ES-I3 (cell line): ENCODE results near the gene B4GALNT3.
A peak's percentile ranks its signal among the peaks of the same experiment; 100 is the strongest.

ENCODE experiments used
- H3K36me3 ChIP-seq: 2 replicates; pipeline ENCODE4 v1.6.1; 2013; ENCODE audit warnings: mild to moderate bottlenecking, low read length, control low read depth, moderate library complexity; ENCODE audit not compliant: insufficient read depth
- H3K4me1 ChIP-seq: 2 replicates; pipeline ENCODE4 v1.6.1; 2013; ENCODE audit warnings: mild to moderate bottlenecking, control low read depth, low read length; ENCODE audit not compliant: insufficient read depth
- H3K9ac ChIP-seq: 2 replicates; pipeline ENCODE4 v1.6.1; 2013; ENCODE audit warnings: low read depth, mild to moderate bottlenecking, low read length, moderate library complexity
- H3K9me3 ChIP-seq: 2 replicates; pipeline ENCODE4 v1.6.1; 2013; ENCODE audit warnings: mild to moderate bottlenecking, low read length, moderate library complexity; ENCODE audit not compliant: control insufficient read depth, insufficient read depth

The B4GALNT3 gene

GRCh38 chr12:559208-559905, 99.6 kb downstream of the B4GALNT3 start:
- no peak overlapping the region for H3K9ac ChIP-seq
- H3K36me3 ChIP-seq: no peaks in the 10 kb centered on the region
- no peaks in the 10 kb centered on the region for H3K9me3 ChIP-seq
- no peaks in the 10 kb centered on the region for H3K4me1 ChIP-seq

GRCh38 chr12:559906-560455, 100.2 kb downstream of the B4GALNT3 start:
- Histone ChIP-seq H3K4me1 (no peaks in the 10 kb centered on the region), H3K9ac (no peak overlapping the region), H3K9me3 (no peaks in the 10 kb centered on the region), H3K36me3 (no peaks in the 10 kb centered on the region)

GRCh38 chr12:560691-561390, 101.1 kb downstream of the B4GALNT3 start:
- Histone ChIP-seq H3K9ac (no peak overlapping the region), H3K36me3 (no peaks in the 10 kb centered on the region), H3K9me3 (no peaks in the 10 kb centered on the region), H3K4me1 (no peaks in the 10 kb centered on the region)

GRCh38 chr12:561391-561705, 101.6 kb downstream of the B4GALNT3 start:
- H3K9ac ChIP-seq: no peak overlapping the region
- H3K4me1 ChIP-seq: no peaks in the 10 kb centered on the region
- no peaks in the 10 kb centered on the region for H3K36me3 ChIP-seq
- no peaks in the 10 kb centered on the region for H3K9me3 ChIP-seq

GRCh38 chr12:561908-562593, 102.3 kb downstream of the B4GALNT3 start:
- Histone ChIP-seq H3K9ac (no peak overlapping the region), H3K36me3 (no peaks in the 10 kb centered on the region), H3K4me1 (no peaks in the 10 kb centered on the region), H3K9me3 (no peaks in the 10 kb centered on the region)

- Histone ChIP-seq H3K9ac (no peak overlapping the region), H3K9me3 (no peaks in the 10 kb centered on the region), H3K36me3 (no peaks in the 10 kb centered on the region), H3K4me1 (no peaks in the 10 kb centered on the region)
Observed at GRCh38 chr12:562634-563033, 102.9 kb downstream of the B4GALNT3 start.

GRCh38 chr12:563250-563781, 103.6 kb downstream of the B4GALNT3 start:
- no peaks in the 10 kb centered on the region for H3K36me3 ChIP-seq

GRCh38 chr12:563787-564298, 104.1 kb downstream of the B4GALNT3 start:
- Histone ChIP-seq H3K9me3 (no peaks in the 10 kb centered on the region), H3K4me1 (no peaks in the 10 kb centered on the region), H3K36me3 (no peaks in the 10 kb centered on the region), H3K9ac (no peak overlapping the region)

More at GRCh38 chr12:563250-563781, 103.6 kb downstream of the B4GALNT3 start:
- Histone ChIP-seq H3K4me1 (no peaks in the 10 kb centered on the region), H3K9me3 (no peaks in the 10 kb centered on the region), H3K9ac (no peak overlapping the region)

- Histone ChIP-seq H3K9ac (no peak overlapping the region), H3K4me1 (no peaks in the 10 kb centered on the region), H3K9me3 (no peaks in the 10 kb centered on the region), H3K36me3 (no peaks in the 10 kb centered on the region)
Observed at GRCh38 chr12:565161-565560, 105.4 kb downstream of the B4GALNT3 start.

- Histone ChIP-seq H3K36me3 (no peaks in the 10 kb centered on the region), H3K4me1 (no peaks in the 10 kb centered on the region), H3K9me3 (no peaks in the 10 kb centered on the region), H3K9ac (no peak overlapping the region)
Observed at GRCh38 chr12:565589-566105, 105.9 kb downstream of the B4GALNT3 start.

GRCh38 chr12:568486-568885, 108.7 kb downstream of the B4GALNT3 start:
- Histone ChIP-seq H3K9ac (no peak overlapping the region), H3K36me3 (no peaks in the 10 kb centered on the region), H3K9me3 (no peaks in the 10 kb centered on the region), H3K4me1 (peaks cover 13% of the 10 kb centered on the region; the same call in 1 of the 2 replicates)

- Histone ChIP-seq H3K9me3 (no peaks in the 10 kb centered on the region), H3K9ac (no peak overlapping the region), H3K36me3 (no peaks in the 10 kb centered on the region), H3K4me1 (peaks cover 13% of the 10 kb centered on the region; the same call in 1 of the 2 replicates)
Observed at GRCh38 chr12:569091-569676, 109.4 kb downstream of the B4GALNT3 start.

GRCh38 chr12:569803-570434, 110.2 kb downstream of the B4GALNT3 start:
- Histone ChIP-seq H3K9me3 (no peaks in the 10 kb centered on the region; the same call in 1 of the 2 replicates), H3K36me3 (no peaks in the 10 kb centered on the region), H3K4me1 (peaks cover 13% of the 10 kb centered on the region; the same call in 1 of the 2 replicates), H3K9ac (peak overlapping the region; percentile 77)
